Astrocyte (in vitro differentiated cells and primary cell): ENCODE data around the gene MRPL33. TPM values are rescaled to one million over a fixed set of nuclear protein-coding genes. Genes with fewer than 3 reads are reported as not detected.

ENCODE experiments used
- DNase-seq: peaks from one replicate; pipeline ENCODE4 v3.0.0-alpha.2; 2010; ENCODE audit warnings: low read depth
- FAIRE-seq: peaks from 2 replicates; lab custom pipeline; 2011; peaks lifted over from hg19 to GRCh38; lab: Jason Lieb, UNC
- H2AFZ ChIP-seq: 2 replicates; pipeline ENCODE4 v1.6.0; 2012; ENCODE audit warnings: low read depth, low read length, inconsistent platforms
- H3K27ac ChIP-seq: 2 replicates; pipeline ENCODE4 v1.5.1; 2011; ENCODE audit warnings: low read depth, low read length, inconsistent platforms
- H3K27me3 ChIP-seq: 2 replicates; pipeline ENCODE4 v1.6.0; 2011; ENCODE audit warnings: low read length, inconsistent platforms; ENCODE audit not compliant: insufficient read depth
- H3K36me3 ChIP-seq: 2 replicates; pipeline ENCODE4 v1.5.1; 2011; ENCODE audit warnings: low read length, inconsistent platforms; ENCODE audit not compliant: insufficient read depth
- H3K4me1 ChIP-seq: 2 replicates; pipeline ENCODE4 v1.5.1; 2011; ENCODE audit warnings: low read length, inconsistent platforms; ENCODE audit not compliant: insufficient read depth
- H3K4me2 ChIP-seq: 2 replicates; pipeline ENCODE4 v1.6.0; 2012; ENCODE audit warnings: low read length, inconsistent platforms
- H3K4me3 ChIP-seq: 2 replicates; pipeline ENCODE4 v1.5.1; 2011; ENCODE audit warnings: low read depth, mild to moderate bottlenecking, low read length, inconsistent platforms; ENCODE audit not compliant: insufficient read depth
- H3K79me2 ChIP-seq: 2 replicates; pipeline ENCODE4 v1.6.0; 2012; ENCODE audit warnings: mild to moderate bottlenecking, low read length, inconsistent platforms; ENCODE audit not compliant: insufficient read depth
- H3K9ac ChIP-seq: 2 replicates; pipeline ENCODE4 v1.6.0; 2012; ENCODE audit warnings: mild to moderate bottlenecking, low read length, inconsistent platforms
- H3K9me3 ChIP-seq: 2 replicates; pipeline ENCODE4 v1.5.1; 2012; ENCODE audit warnings: low read depth, mild to moderate bottlenecking, low read length, inconsistent platforms; ENCODE audit not compliant: insufficient read depth
- H4K20me1 ChIP-seq: 2 replicates; pipeline ENCODE4 v1.6.0; 2012; ENCODE audit warnings: low read length, inconsistent platforms; ENCODE audit not compliant: insufficient read depth
- H3K27ac Mint-ChIP-seq: one replicate; pipeline ENCODE4 v1.8.0; 2021; ENCODE audit warnings: mild to moderate bottlenecking, mixed read lengths; ENCODE audit not compliant: unreplicated experiment
- H3K27me3 Mint-ChIP-seq: one replicate; pipeline ENCODE4 v1.8.0; 2021; ENCODE audit warnings: low read depth, mixed read lengths; ENCODE audit not compliant: unreplicated experiment
- H3K36me3 Mint-ChIP-seq: one replicate; pipeline ENCODE4 v1.8.0; 2021; ENCODE audit warnings: low read depth, mixed read lengths; ENCODE audit not compliant: unreplicated experiment
- H3K4me1 Mint-ChIP-seq: one replicate; pipeline ENCODE4 v1.8.0; 2021; ENCODE audit warnings: low read depth, mixed read lengths; ENCODE audit not compliant: unreplicated experiment
- H3K4me3 Mint-ChIP-seq: one replicate; pipeline ENCODE4 v1.8.0; 2021; ENCODE audit warnings: mild to moderate bottlenecking, moderate library complexity, mixed read lengths; ENCODE audit not compliant: unreplicated experiment
- H3K9me3 Mint-ChIP-seq: one replicate; pipeline ENCODE4 v1.8.0; 2021; ENCODE audit warnings: mild to moderate bottlenecking, mixed read lengths; ENCODE audit not compliant: unreplicated experiment
- CTCF ChIP-seq: IDR thresholded peaks from 2 replicates; pipeline ENCODE4 v1.5.1; 2011; ENCODE audit warnings: low read depth, mild to moderate bottlenecking, inconsistent platforms, low read length, moderate library complexity; ENCODE audit not compliant: insufficient read depth
- EZH2 ChIP-seq: IDR thresholded peaks from 2 replicates; pipeline ENCODE4 v1.6.1; 2012; ENCODE audit warnings: mild to moderate bottlenecking, low read length, inconsistent platforms; ENCODE audit not compliant: insufficient read depth
- total RNA-seq: library from RNA; stranded (reverse); gene quantifications from 2 replicates; pipeline ENCODE4 v1.2.1, GENCODE V29; 2021

The MRPL33 gene
- total RNA-seq, 1 donor from 2014 or later: 85.3 TPM

- Histone ChIP-seq H3K79me2 (no peaks in the 10 kb centered on the region), H3K27ac (no peak overlapping the region), H3K4me3 (no peak overlapping the region), H3K4me2 (no peak overlapping the region), H3K27me3 (no peaks in the 10 kb centered on the region), H3K9ac (no peak overlapping the region), H3K9me3 (no peaks in the 10 kb centered on the region), H3K36me3 (no peaks in the 10 kb centered on the region), H3K4me1 (no peaks in the 10 kb centered on the region), H4K20me1 (no peaks in the 10 kb centered on the region), H2AFZ (no peak overlapping the region)
- no peak overlapping the region for H3K4me3 Mint-ChIP-seq
- no peaks in the 10 kb centered on the region for H3K4me1 Mint-ChIP-seq
- TF ChIP-seq CTCF (no peak), EZH2 (no peak)
- H3K36me3 Mint-ChIP-seq: peaks cover 2% of the 10 kb centered on the region
- H3K27ac Mint-ChIP-seq: no peak overlapping the region
- no peak for FAIRE-seq
- H3K27me3 Mint-ChIP-seq: no peaks in the 10 kb centered on the region
- DNase-seq: no peak
- peaks cover 20% of the 10 kb centered on the region for H3K9me3 Mint-ChIP-seq
These were observed 50.5 kb downstream of the MRPL33 start for GRCh38 chr2:27822049-27822448.

- H4K20me1 ChIP-seq: no peaks in the 10 kb centered on the region
- no peak overlapping the region for H2AFZ ChIP-seq
- H3K9me3 ChIP-seq: no peaks in the 10 kb centered on the region
- Mint-ChIP-seq H3K36me3 (peaks cover 2% of the 10 kb centered on the region), H3K9me3 (peaks cover 20% of the 10 kb centered on the region), H3K27me3 (no peaks in the 10 kb centered on the region), H3K27ac (no peak overlapping the region), H3K4me1 (no peaks in the 10 kb centered on the region), H3K4me3 (no peak overlapping the region)
- TF ChIP-seq EZH2: no peak
- TF ChIP-seq CTCF: no peak
- no peaks in the 10 kb centered on the region for H3K27me3 ChIP-seq
- no peak overlapping the region for H3K4me3 ChIP-seq
- no peaks in the 10 kb centered on the region for H3K79me2 ChIP-seq
- DNase-seq (no peak), FAIRE-seq (no peak)
- no peaks in the 10 kb centered on the region for H3K36me3 ChIP-seq
- no peak overlapping the region for H3K27ac ChIP-seq
- H3K4me1 ChIP-seq: no peaks in the 10 kb centered on the region
- H3K4me2 ChIP-seq: no peak overlapping the region
- H3K9ac ChIP-seq: no peak overlapping the region
These were observed 51.6 kb downstream of the MRPL33 start for GRCh38 chr2:27823135-27823534.

GRCh38 chr2:27823569-27823968 is 52.0 kb downstream of the MRPL33 start:
- H2AFZ ChIP-seq: no peak overlapping the region
- H4K20me1 ChIP-seq: no peaks in the 10 kb centered on the region
- no peak overlapping the region for H3K4me3 ChIP-seq
- H3K9me3 ChIP-seq: no peaks in the 10 kb centered on the region
- no peak overlapping the region for H3K9ac ChIP-seq
- Mint-ChIP-seq H3K9me3 (peaks cover 20% of the 10 kb centered on the region), H3K27ac (no peak overlapping the region), H3K4me1 (no peaks in the 10 kb centered on the region), H3K4me3 (no peak overlapping the region), H3K36me3 (peaks cover 2% of the 10 kb centered on the region), H3K27me3 (no peaks in the 10 kb centered on the region)
- DNase-seq (no peak), FAIRE-seq (no peak)
- H3K79me2 ChIP-seq: no peaks in the 10 kb centered on the region
- TF ChIP-seq EZH2 (no peak), CTCF (no peak)
- H3K27me3 ChIP-seq: no peaks in the 10 kb centered on the region
- no peak overlapping the region for H3K4me2 ChIP-seq
- H3K27ac ChIP-seq: no peak overlapping the region
- H3K36me3 ChIP-seq: no peaks in the 10 kb centered on the region
- H3K4me1 ChIP-seq: no peaks in the 10 kb centered on the region
